Liver (tissue), 3 donors: ENCODE data around the gene ALX3.

Source experiments
- ATF3 ChIP-seq: IDR thresholded peaks from 2 replicates; pipeline ENCODE4 v1.6.1; 2016; ENCODE audit warnings: antibody characterized with exemption
- CTCF ChIP-seq: fragments of 150-350 bp; IDR thresholded peaks from 2 replicates; pipeline ENCODE4 v1.5.1; 2017; ENCODE audit warnings: improper control_type of control experiment, low read depth, low read length; ENCODE audit not compliant: missing input control
- REST ChIP-seq: IDR thresholded peaks from 2 replicates; pipeline ENCODE4 v1.6.1; 2016; ENCODE audit warnings: antibody characterized with exemption, mild to moderate bottlenecking
- SP1 ChIP-seq: IDR thresholded peaks from 2 replicates; pipeline ENCODE4 v1.6.1; 2018; ENCODE audit warnings: antibody characterized with exemption, mild to moderate bottlenecking
- TAF1 ChIP-seq: conservative IDR thresholded peaks from 2 replicates; pipeline ENCODE4 v1.6.1; 2016; ENCODE audit warnings: antibody characterized with exemption, mild to moderate bottlenecking
- donor health status: healthy.
- donor health status: healthy.

GRCh38 chr1:110118636-110119396 lies 48.3 kb upstream of the ALX3 start:
- TF ChIP-seq CTCF: no peak
- no peak for TF ChIP-seq SP1
- TF ChIP-seq TAF1: no peak
- no peak for TF ChIP-seq REST
- no peak for TF ChIP-seq ATF3
